DMS53 treated with DMSO at 0.1 percent for 48 hours (cell line): ENCODE results near the gene KLRC4.
"Not testable (repeated sequence)": the region's sequence is repeated elsewhere in the genome, so short reads cannot be mapped to it uniquely, and the experiment has no call there.

ENCODE experiments used
- DNase-seq: peaks from one replicate; lab custom pipeline; 2025; ENCODE audit not compliant: unreplicated experiment; lab: John Stamatoyannopoulos, UW

The KLRC4 gene

DNA sequence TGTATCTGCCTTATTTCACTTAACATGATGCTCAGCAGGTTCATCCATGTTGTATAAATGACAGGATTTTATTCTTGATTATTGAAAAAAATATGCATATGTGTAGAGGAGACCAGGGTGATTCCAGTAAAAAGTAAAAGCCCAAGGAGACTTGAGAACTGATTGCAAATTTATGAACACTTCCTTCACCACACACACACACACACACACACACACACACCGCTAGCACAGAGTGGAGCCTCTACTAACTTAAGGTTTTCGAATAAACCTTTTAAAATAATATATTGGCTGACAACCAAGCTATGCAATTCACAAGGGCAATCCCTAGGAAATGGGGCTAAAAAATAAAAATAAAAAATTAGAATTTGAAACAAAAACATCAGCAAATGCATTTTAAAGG lies 11.4 kb downstream of the KLRC4 start:
- no peak for DNase-seq

DNA sequence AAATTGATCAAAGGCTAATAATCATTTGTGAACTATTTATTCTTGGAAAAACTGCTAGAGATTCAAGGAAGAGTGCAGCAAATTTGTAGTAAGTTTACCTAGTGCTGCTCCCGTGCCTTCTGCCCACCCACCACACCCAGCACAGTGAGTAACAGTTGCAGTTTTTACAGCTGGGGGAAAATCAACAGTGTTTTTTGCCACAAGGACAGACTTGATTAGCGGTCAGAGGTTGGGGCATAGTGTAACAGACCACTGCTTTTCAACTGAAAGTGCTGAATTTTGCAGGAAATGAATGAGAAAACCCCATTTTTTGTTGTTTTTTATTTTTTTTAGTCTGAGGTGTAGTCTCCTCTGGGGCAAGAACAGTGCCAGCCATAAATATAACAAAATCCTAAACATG lies 12.3 kb downstream of the KLRC4 start:
- peak; percentile 71 for DNase-seq

- DNase-seq, result not testable (repeated sequence)
These were observed 13.4 kb downstream of the KLRC4 start for GRCh38 chr12:10396176-10396575.

GRCh38 chr12:10395390-10395998 lies 14.1 kb downstream of the KLRC4 start:
- peak; percentile 99 for DNase-seq

GRCh38 chr12:10394531-10395152 lies 14.9 kb downstream of the KLRC4 start:
- DNase-seq, result not testable (repeated sequence)

DNA sequence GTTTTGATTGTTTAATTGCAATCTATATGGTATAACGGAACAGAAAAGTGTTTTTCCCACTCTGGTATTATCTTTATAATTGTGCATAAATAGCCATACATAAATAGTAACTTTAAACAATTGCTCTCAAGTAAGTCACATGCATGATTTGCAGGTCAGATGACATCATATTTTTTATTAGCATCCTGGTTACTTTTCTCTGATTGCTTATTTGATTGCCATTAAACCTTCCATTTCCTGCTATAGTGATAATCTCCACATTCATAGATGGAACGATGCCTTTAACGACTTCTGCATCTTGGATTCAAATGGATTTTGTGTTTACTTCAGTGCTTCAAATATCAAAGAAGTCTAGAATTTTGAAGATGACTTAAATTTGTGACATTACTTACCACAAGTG lies 16.3 kb downstream of the KLRC4 start:
- no peak for DNase-seq

DNA sequence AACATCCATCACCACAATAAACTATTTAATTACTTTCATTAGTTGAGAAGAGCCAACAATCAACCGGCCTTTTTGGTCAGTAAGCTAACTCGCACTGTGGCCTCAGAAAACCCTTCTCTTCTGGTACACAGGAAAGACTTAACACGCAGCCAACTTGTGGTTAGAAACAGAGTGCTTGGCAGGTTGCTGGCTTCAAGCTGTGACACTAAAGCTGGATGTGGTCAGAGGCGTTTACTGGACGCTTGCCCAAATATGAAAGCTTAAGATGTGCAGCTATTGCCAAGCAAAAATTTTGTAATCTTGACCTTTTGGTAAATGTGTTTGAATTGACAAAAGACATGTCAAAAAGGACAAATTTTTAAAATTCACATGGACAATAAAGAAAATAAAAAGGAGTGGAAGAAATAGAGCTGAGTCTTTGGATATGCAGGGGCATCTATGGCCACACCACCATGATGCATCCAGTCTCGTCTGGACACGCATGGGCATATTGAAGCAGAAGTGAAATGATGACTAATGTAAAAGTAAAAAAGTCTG lies 17.1 kb downstream of the KLRC4 start:
- no peak for DNase-seq

GRCh38 chr12:10390991-10391390 lies 18.6 kb downstream of the KLRC4 start:
- DNase-seq, result not testable (repeated sequence)

- DNase-seq, result no peak
These were observed 19.7 kb downstream of the KLRC4 start, which contains the start of gene KLRK1 for GRCh38 chr12:10389904-10390303. TSS of gene KLRK1 (minus strand) at chr12:10390041. CDS start at chr12:10388810, 1,231 bp downstream.

DNA sequence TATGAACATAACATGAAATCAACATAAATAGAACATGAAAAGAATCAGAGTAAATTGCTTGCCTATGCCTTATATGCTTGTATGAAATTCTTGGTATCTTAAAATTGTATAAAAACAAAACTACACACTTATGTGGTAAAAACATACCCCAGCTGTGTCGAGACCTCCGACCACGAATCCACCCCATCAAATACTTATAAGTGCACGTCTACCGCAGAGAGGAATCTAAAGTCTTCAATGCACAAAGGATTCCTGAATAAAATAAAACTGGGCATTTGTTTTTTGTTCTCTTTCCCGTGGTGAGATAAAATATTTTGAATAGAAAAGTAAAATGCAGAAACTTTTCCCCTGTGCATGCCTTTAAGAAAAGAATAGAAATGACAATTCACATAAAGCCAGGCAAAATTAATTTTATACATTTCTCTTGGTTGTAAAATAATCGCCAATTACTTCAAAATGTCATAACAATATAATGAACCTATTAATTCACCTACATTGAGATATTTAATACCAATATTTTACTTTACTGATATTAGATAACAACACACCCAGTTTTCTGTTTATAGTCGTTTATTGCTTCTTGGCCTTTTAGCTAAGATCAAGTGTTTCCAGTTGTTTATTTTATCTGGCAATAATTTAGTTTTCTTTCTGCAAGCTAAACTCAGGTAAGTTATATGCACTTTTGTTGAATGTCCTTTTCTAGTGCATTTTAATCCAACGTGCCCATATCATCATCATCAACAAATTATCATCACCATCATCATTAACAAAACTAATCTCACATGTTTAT lies 20.7 kb downstream of the KLRC4 start:
- no peak for DNase-seq

DNA sequence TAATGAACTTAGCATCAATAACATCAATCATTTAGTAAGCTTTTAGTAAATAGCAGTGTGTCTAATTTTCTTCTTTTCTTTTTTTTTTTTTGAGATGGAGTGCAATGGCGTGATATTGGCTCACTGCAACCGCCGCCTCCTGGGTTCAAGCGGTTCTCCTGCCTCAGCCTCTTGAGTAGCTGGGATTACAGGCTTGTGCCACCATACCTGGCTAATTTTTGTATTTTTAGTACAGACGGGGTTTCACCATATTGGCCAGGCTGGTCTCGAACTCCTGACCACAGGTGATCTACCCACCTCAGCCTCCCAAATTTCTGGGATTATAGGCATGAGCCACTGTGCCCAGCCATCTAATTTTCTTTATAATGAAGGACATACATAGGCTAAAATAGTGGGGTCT lies 22.1 kb downstream of the KLRC4 start:
- DNase-seq, result not testable (repeated sequence)

- no peak for DNase-seq
These were observed 22.7 kb downstream of the KLRC4 start for GRCh38 chr12:10386857-10387256.

DNA sequence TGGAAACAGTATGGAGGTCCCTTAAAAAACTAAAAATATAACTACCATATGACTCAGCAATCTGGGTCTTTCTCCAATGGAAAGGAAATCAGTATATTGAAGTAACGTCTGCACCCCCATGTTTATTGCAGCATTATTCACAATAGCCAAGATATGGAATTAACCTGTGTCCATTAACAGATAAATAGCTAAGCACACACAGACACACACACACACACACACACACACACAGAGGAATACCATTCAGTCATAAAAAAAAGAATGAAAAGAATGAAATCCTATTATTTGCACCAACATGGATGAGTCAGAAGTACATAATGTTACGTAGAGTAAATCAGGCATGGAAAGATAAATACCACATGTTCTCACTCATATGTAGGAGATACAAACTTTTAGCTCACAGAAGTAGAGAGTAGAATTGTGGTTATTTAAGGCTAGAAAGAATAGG lies 24.4 kb downstream of the KLRC4 start:
- DNase-seq, result peak; percentile 99

- DNase-seq, result no peak
These were observed 25.4 kb downstream of the KLRC4 start for GRCh38 chr12:10384191-10384590.

GRCh38 chr12:10381928-10382628 lies 27.5 kb downstream of the KLRC4 start:
- no peak for DNase-seq

- DNase-seq, result not testable (repeated sequence)
These were observed 30.8 kb downstream of the KLRC4 start for GRCh38 chr12:10378737-10379136.

- no peak for DNase-seq
These were observed 34.9 kb downstream of the KLRC4 start for GRCh38 chr12:10374624-10375018.

DNA sequence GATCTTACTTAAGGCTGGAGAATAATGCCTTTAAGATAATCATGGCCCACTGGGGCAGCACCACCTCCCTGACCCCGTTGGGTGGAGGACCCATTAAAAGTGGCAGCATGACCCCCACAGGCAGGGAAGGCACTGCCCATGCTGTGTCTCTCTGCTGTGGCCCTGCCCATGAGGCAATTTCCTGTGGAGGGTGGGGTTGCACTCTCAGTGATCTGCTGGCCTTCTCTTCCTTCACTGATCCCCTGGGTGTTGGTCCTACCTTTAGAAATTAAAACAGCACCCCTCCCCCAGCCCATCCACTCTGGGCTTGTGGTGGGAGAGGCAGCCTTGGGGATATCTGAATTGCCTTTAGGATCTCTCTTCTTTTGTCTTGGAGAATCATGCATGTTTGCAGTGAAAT lies 37.0 kb downstream of the KLRC4 start:
- DNase-seq, result no peak

- DNase-seq, result not testable (repeated sequence)
These were observed 37.5 kb downstream of the KLRC4 start for GRCh38 chr12:10371893-10372535.

GRCh38 chr12:10369557-10370415 lies 39.8 kb downstream of the KLRC4 start:
- DNase-seq, result no peak
